K562 (cell line): ENCODE results near the gene SYN1. TPM values are rescaled to one million over a fixed set of nuclear protein-coding genes. Genes with fewer than 3 reads are reported as not detected.

ENCODE experiments used
- HINFP ChIP-seq: fragments of 450-650 bp; conservative IDR thresholded peaks from 2 replicates; pipeline ENCODE4 v1.6.1; 2016; ENCODE audit warnings: missing genetic modification characterization, low read depth, mild to moderate bottlenecking, control low read depth, missing compliant biosample characterization
- HMG20B ChIP-seq: fragments of 250-450 bp; sonication (Bioruptor Pico); IDR thresholded peaks from 2 replicates; pipeline ENCODE4 v1.5.0; 2021; ENCODE audit warnings: mild to moderate bottlenecking
- ILK ChIP-seq: fragments of 450-650 bp; IDR thresholded peaks from 2 replicates; pipeline ENCODE4 v1.6.1; 2016; ENCODE audit warnings: missing genetic modification characterization, low read depth, mild to moderate bottlenecking, missing compliant biosample characterization, moderate library complexity, borderline replicate concordance
- JUN ChIP-seq, 2 experiments: sonication (generic) in 1 of 2; formaldehyde crosslinking in 1 of 2; IDR thresholded peaks; 2 replicates each; pipeline versions ENCODE4 v1.6.1 to v1.8.0; 2012 to 2022; ENCODE audit warnings: borderline replicate concordance in 2 of 2, mild to moderate bottlenecking in 2 of 2, improper control_type of control experiment in 1 of 2, low read depth in 1 of 2, low read length in 1 of 2, missing genetic modification reagents in 1 of 2
- MCM7 ChIP-seq, 2 experiments: fragments of 450-650 bp; IDR thresholded peaks; 2 replicates each; pipeline ENCODE4 v1.6.1; 2016 to 2018
- MYNN ChIP-seq, 2 experiments: sonication (generic); formaldehyde crosslinking in 1 of 2; IDR thresholded peaks; 2 replicates each; pipeline versions ENCODE4 v1.5.0 to v1.6.1; 2016 to 2020; ENCODE audit warnings: antibody characterized with exemption in 1 of 2, missing genetic modification reagents in 1 of 2
- NCOR1 ChIP-seq: fragments of 450-650 bp; IDR thresholded peaks from 2 replicates; pipeline ENCODE4 v1.6.1; 2016; ENCODE audit warnings: mild to moderate bottlenecking, moderate library complexity
- SRSF7 ChIP-seq: fragments of 200-400 bp; formaldehyde crosslinking; optimal IDR thresholded peaks from 2 replicates; pipeline ENCODE3; 2017; ENCODE audit warnings: mild to moderate bottlenecking, low read depth, low read length
- SUPT5H ChIP-seq: fragments of 450-650 bp; IDR thresholded peaks from 2 replicates; pipeline ENCODE4 v1.6.1; 2016
- USF1 ChIP-seq: sonication (generic); formaldehyde crosslinking; IDR thresholded peaks from 2 replicates; pipeline ENCODE4 v1.9.0; 2022; ENCODE audit warnings: mild to moderate bottlenecking, missing genetic modification reagents
- ZFP30 ChIP-seq: fragments of 250-450 bp; sonication (Bioruptor Pico); IDR thresholded peaks from 2 replicates; pipeline ENCODE4 v1.8.0; 2022; ENCODE audit warnings: moderate library complexity, mild to moderate bottlenecking, inconsistent platforms, borderline replicate concordance
- ZNF12 ChIP-seq: sonication (generic); formaldehyde crosslinking; IDR thresholded peaks from 2 replicates; pipeline ENCODE4 v1.4.0; 2020; ENCODE audit warnings: mild to moderate bottlenecking, missing genetic modification reagents
- polyA plus RNA-seq, 8 experiments: library from polyadenylated mRNA; depleted of rRNA in 4 of 8; stranded (reverse) in 5 of 8; unstranded in 3 of 8; fragments of >200 nt; fragmentation: Nextera tagmentation in 2 of 8; fragmentation: Illumina TruSeq in 1 of 8; extraction: Ambion mirVana in 2 of 8; extraction: Trizol in 1 of 8; gene quantifications; 2 replicates each; pipeline versions ENCODE4 v1.2.1 to v1.2.3, GENCODE V29; 2011 to 2014; ENCODE audit warnings: inconsistent platforms in 1 of 8, missing spikeins in 1 of 8
- total RNA-seq, 7 experiments: library from RNA; depleted of rRNA in 6 of 7; stranded (reverse); fragments of >200 nt in 6 of 7; fragmentation: Illumina TruSeq in 2 of 7; extraction: Trizol in 2 of 7; gene quantifications; 2 replicates each; pipeline versions ENCODE4 v1.2.1 to v1.2.3, GENCODE V29; 2011 to 2021; ENCODE audit warnings: low replicate concordance in 1 of 7
- TF ChIP-seq, protein P1 (sequence below): fragments of 250-450 bp; sonication (Bioruptor Pico); IDR thresholded peaks from 2 replicates; pipeline ENCODE4 v1.5.0; 2021
- TF ChIP-seq, protein P2 (sequence below): fragments of 250-450 bp; sonication (Bioruptor Pico); IDR thresholded peaks from 2 replicates; pipeline ENCODE4 v1.5.0; 2020; ENCODE audit warnings: mild to moderate bottlenecking
- TF ChIP-seq, protein P3 (sequence below), 3 experiments: fragments of 200-800 bp in 1 of 3; sonication (Bioruptor generic) in 1 of 3; sonication (generic) in 1 of 3; formaldehyde crosslinking in 1 of 3; IDR thresholded peaks; 2 replicates each; pipeline versions ENCODE4 v1.6.1 to v1.8.0; 2016 to 2022; ENCODE audit warnings: mild to moderate bottlenecking in 2 of 3, missing compliant biosample characterization in 2 of 3, missing genetic modification characterization in 2 of 3, missing genetic modification reagents in 1 of 3

The SYN1 gene
- total and polyA plus RNA-seq, 9 of the 15 experiments (the other 6 are each of a cell fraction or from before 2014, with no cell fraction given): 0.01 to 0.28 (median 0.18) TPM; not detected in 2

DNA sequence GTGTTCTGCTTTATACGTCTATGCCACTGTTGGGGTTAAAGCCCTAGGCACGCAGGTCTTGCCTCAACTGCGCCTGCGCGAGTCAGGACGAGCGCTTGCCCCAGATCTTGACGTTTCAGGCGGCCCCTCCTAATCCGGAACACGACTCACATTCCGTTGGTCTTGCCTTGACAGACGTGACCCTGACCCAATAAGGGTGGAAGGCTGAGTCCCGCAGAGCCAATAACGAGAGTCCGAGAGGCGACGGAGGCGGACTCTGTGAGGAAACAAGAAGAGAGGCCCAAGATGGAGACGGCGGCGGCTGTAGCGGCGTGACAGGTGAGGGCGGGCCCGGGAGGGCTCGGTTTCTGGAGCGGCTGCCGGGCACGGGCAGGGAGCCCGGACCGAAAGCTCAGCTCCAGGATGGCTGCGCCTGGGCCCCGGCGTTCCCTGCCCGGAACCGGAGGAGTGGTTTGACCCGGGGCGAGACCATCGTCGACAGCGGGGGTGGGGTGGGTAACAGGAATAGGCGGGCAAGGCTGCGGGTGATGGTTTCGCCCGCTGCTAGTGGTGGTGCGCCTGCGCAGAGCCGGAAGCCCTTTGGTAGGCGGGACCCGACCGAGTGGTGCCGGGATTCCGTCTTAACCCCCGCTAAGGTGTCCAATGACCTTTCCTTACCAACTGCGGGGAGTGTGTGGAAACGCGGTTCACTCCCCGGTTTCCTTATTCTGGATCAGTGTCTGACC lies 58.6 kb downstream of the SYN1 start, which contains the start of gene ARAF (continued):
- TF ChIP-seq USF1 (no peak), MCM7 (IDR thresholded peaks at IDR 0.05) (no peak), NCOR1 (no peak), ZFP30 (CRISPR knock-in tag) (no peak), HINFP (tag) (no peak), ZNF12 (CRISPR knock-in tag) (no peak), SRSF7 (no peak), ILK (tag) (no peak), JUN (IDR thresholded peaks at IDR 0.05; ENCODE audit: borderline replicate concordance, low read depth, low read length) (no peak), JUN (CRISPR knock-in tag; IDR thresholded peaks at IDR 0.05; ENCODE audit: borderline replicate concordance) (no peak), HMG20B (no peak), MYNN (IDR thresholded peaks at IDR 0.05) (0 out of 2 replicates have a peak, but pooled peaks have one; percentile 43), MYNN (CRISPR knock-in tag; IDR thresholded peaks at IDR 0.05) (no peak), SUPT5H (peak; percentile 86)
- TF ChIP-seq, protein P1, sequence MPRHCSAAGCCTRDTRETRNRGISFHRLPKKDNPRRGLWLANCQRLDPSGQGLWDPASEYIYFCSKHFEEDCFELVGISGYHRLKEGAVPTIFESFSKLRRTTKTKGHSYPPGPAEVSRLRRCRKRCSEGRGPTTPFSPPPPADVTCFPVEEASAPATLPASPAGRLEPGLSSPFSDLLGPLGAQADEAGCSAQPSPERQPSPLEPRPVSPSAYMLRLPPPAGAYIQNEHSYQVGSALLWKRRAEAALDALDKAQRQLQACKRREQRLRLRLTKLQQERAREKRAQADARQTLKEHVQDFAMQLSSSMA: no peak
- TF ChIP-seq, protein P2, sequence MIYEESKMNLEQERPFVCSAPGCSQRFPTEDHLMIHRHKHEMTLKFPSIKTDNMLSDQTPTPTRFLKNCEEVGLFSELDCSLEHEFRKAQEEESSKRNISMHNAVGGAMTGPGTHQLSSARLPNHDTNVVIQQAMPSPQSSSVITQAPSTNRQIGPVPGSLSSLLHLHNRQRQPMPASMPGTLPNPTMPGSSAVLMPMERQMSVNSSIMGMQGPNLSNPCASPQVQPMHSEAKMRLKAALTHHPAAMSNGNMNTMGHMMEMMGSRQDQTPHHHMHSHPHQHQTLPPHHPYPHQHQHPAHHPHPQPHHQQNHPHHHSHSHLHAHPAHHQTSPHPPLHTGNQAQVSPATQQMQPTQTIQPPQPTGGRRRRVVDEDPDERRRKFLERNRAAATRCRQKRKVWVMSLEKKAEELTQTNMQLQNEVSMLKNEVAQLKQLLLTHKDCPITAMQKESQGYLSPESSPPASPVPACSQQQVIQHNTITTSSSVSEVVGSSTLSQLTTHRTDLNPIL (CRISPR knock-in tag): no peak
- TF ChIP-seq, protein P3, sequence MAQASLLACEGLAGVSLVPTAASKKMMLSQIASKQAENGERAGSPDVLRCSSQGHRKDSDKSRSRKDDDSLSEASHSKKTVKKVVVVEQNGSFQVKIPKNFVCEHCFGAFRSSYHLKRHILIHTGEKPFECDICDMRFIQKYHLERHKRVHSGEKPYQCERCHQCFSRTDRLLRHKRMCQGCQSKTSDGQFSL (CRISPR knock-in tag; IDR thresholded peaks at IDR 0.05): no peak
- TF ChIP-seq, protein P3 (tag; IDR thresholded peaks at IDR 0.05): no peak
